Keratinocyte (primary cell): ENCODE data around the gene NLRC5. TPM values are rescaled to one million over a fixed set of nuclear protein-coding genes. Genes with fewer than 3 reads are reported as not detected.

ENCODE experiments used
- DNase-seq: peaks from one replicate; pipeline ENCODE4 v3.0.0-alpha.2; 2011; ENCODE audit warnings: low read depth, missing footprints, low spot score
- FAIRE-seq: peaks from 2 replicates; lab custom pipeline; 2011; peaks lifted over from hg19 to GRCh38; lab: Jason Lieb, UNC
- H2AFZ ChIP-seq: 2 replicates; pipeline ENCODE4 v1.6.0; 2012; ENCODE audit warnings: low read length, control low read depth, inconsistent platforms; ENCODE audit not compliant: control insufficient read depth
- H3K27ac ChIP-seq: 2 replicates; pipeline ENCODE4 v1.5.1; 2011; ENCODE audit warnings: low read length; ENCODE audit not compliant: control insufficient read depth, insufficient read depth
- H3K27me3 ChIP-seq: 3 replicates; pipeline ENCODE4 v1.6.0; 2011; ENCODE audit warnings: low read length; ENCODE audit not compliant: control insufficient read depth, insufficient read depth; ENCODE audit errors: extremely low read depth
- H3K36me3 ChIP-seq, 2 experiments: 2 replicates in 1 of 2; 3 replicates in 1 of 2; pipeline ENCODE4 v1.5.1; 2011; ENCODE audit warnings: low read length in 2 of 2, mild to moderate bottlenecking in 1 of 2; ENCODE audit not compliant: control insufficient read depth in 2 of 2, insufficient read depth in 2 of 2; ENCODE audit errors: extremely low read depth in 1 of 2
- H3K4me1 ChIP-seq: 3 replicates; pipeline ENCODE4 v1.5.1; 2011; ENCODE audit warnings: low read length; ENCODE audit not compliant: control insufficient read depth, insufficient read depth; ENCODE audit errors: extremely low read depth
- H3K4me2 ChIP-seq: 3 replicates; pipeline ENCODE4 v1.6.0; 2011; ENCODE audit warnings: low read depth, low read length; ENCODE audit not compliant: control insufficient read depth, insufficient read depth; ENCODE audit errors: extremely low read depth
- H3K4me3 ChIP-seq, 3 experiments: fragments of 200-600 bp in 1 of 3; sonication (generic) in 1 of 3; 2 replicates in 2 of 3; 3 replicates in 1 of 3; pipeline ENCODE4 v1.5.1; 2011 to 2016; ENCODE audit warnings: low read length in 3 of 3, mild to moderate bottlenecking in 3 of 3, control low read depth in 2 of 3, inconsistent platforms in 1 of 3, low read depth in 1 of 3, mixed read lengths in 1 of 3, mixed run types in 1 of 3, moderate library complexity in 1 of 3; ENCODE audit not compliant: control insufficient read depth in 2 of 3, insufficient read depth in 2 of 3; ENCODE audit errors: extremely low read depth in 1 of 3
- H3K79me2 ChIP-seq: 2 replicates; pipeline ENCODE4 v1.6.0; 2012; ENCODE audit warnings: low read length; ENCODE audit not compliant: control insufficient read depth, insufficient read depth
- H3K9ac ChIP-seq: 3 replicates; pipeline ENCODE4 v1.6.0; 2011; ENCODE audit warnings: low read length; ENCODE audit not compliant: control insufficient read depth, insufficient read depth; ENCODE audit errors: extremely low read depth
- H3K9me1 ChIP-seq: 3 replicates; pipeline ENCODE4 v1.6.0; 2011; ENCODE audit warnings: low read length; ENCODE audit not compliant: control insufficient read depth, insufficient read depth; ENCODE audit errors: extremely low read depth
- H3K9me3 ChIP-seq: 2 replicates; pipeline ENCODE4 v1.5.1; 2012; ENCODE audit warnings: low read depth, low read length; ENCODE audit not compliant: control insufficient read depth
- H4K20me1 ChIP-seq: 3 replicates; pipeline ENCODE4 v1.6.0; 2011; ENCODE audit warnings: low read length; ENCODE audit not compliant: control insufficient read depth, insufficient read depth; ENCODE audit errors: extremely low read depth
- EZH2 ChIP-seq: IDR thresholded peaks from one replicate; pipeline ENCODE4 v1.6.1; 2012; ENCODE audit warnings: inconsistent platforms, mild to moderate bottlenecking, low read length, moderate library complexity
- dilution Hi-C: fragments of 300-500 bp; cut with MboI; formaldehyde crosslinking; loops from one replicate; pipeline ENCODE4 v1.7.0; 2020; ENCODE audit warnings: low sequenced_read_pairs; ENCODE audit not compliant: extremely low pct_ligation_motif_present
- polyA plus RNA-seq, 5 experiments: library from polyadenylated mRNA; depleted of rRNA in 3 of 5; stranded (reverse) in 3 of 5; stranded (forward) in 1 of 5; unstranded in 1 of 5; fragments of >200 nt; gene quantifications; 1 replicate in 1 of 5; 2 replicates in 3 of 5; 3 replicates in 1 of 5; pipeline versions ENCODE4 v1.2.1 to v1.2.3, GENCODE V29; 2011 to 2012; ENCODE audit warnings: missing spikeins in 2 of 5, low read depth in 1 of 5, low replicate concordance in 1 of 5
- TF ChIP-seq, protein P1 (sequence below), 3 experiments: IDR thresholded peaks in 1 of 3; conservative IDR thresholded peaks in 1 of 3; optimal IDR thresholded peaks in 1 of 3; 2 replicates in 2 of 3; 3 replicates in 1 of 3; pipeline versions ENCODE3 to v1.5.1; 2011; ENCODE audit warnings: low read length in 3 of 3, mild to moderate bottlenecking in 3 of 3, moderate library complexity in 2 of 3, control low read depth in 1 of 3, inconsistent platforms in 1 of 3; ENCODE audit not compliant: insufficient read depth in 2 of 3; ENCODE audit errors: extremely low read depth in 1 of 3

Gene NLRC5
- polyA plus RNA-seq, 1 donor (not counting 4 experiments of a cell fraction or from before 2014, with no cell fraction given): 7.8 TPM

DNA sequence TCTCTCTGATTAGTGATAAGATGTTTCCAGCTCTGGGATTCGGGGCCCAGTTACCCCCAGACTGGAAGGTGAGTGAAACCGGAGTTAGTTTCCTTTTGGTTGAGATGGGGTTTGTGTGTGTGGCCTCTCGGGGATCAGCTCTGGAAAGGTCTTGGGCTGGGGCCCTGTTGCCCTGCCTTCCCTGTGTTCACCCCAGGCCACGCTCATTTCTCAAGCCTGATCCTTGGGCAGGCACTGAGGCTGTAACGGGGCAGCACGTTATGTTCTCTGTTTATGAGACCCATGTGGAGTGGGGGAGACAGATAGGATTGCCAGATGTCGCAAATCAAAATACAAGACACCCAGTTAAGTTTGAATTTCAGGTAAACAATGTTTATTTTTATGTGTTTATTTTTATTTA, 138.5 kb downstream of the NLRC5 start:
- Histone ChIP-seq H4K20me1 (no peaks in the 10 kb centered on the region), H3K79me2 (no peaks in the 10 kb centered on the region), H3K9ac (no peak overlapping the region), H3K4me3 (no peak overlapping the region), H3K4me1 (no peaks in the 10 kb centered on the region), H3K36me3 (no peaks in the 10 kb centered on the region), H3K9me1 (no peaks in the 10 kb centered on the region), H3K4me2 (no peak overlapping the region), H2AFZ (no peak overlapping the region), H3K27ac (no peak overlapping the region), H3K9me3 (no peaks in the 10 kb centered on the region), H3K27me3 (no peaks in the 10 kb centered on the region)
- DNase-seq (no peak), FAIRE-seq (no peak)
- dilution Hi-C loops: no loop called here
- TF ChIP-seq EZH2: no peak
- TF ChIP-seq, protein P1, sequence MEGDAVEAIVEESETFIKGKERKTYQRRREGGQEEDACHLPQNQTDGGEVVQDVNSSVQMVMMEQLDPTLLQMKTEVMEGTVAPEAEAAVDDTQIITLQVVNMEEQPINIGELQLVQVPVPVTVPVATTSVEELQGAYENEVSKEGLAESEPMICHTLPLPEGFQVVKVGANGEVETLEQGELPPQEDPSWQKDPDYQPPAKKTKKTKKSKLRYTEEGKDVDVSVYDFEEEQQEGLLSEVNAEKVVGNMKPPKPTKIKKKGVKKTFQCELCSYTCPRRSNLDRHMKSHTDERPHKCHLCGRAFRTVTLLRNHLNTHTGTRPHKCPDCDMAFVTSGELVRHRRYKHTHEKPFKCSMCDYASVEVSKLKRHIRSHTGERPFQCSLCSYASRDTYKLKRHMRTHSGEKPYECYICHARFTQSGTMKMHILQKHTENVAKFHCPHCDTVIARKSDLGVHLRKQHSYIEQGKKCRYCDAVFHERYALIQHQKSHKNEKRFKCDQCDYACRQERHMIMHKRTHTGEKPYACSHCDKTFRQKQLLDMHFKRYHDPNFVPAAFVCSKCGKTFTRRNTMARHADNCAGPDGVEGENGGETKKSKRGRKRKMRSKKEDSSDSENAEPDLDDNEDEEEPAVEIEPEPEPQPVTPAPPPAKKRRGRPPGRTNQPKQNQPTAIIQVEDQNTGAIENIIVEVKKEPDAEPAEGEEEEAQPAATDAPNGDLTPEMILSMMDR (optimal IDR thresholded peaks at IDR 0.05 in 1 of 3, IDR thresholded peaks at IDR 0.05 in 1 of 3, conservative IDR thresholded peaks at IDR 0.05 in 1 of 3; ENCODE audit: extremely low read depth in 1 of 3, insufficient read depth in 2 of 3, low read length in 3 of 3): no peak

DNA sequence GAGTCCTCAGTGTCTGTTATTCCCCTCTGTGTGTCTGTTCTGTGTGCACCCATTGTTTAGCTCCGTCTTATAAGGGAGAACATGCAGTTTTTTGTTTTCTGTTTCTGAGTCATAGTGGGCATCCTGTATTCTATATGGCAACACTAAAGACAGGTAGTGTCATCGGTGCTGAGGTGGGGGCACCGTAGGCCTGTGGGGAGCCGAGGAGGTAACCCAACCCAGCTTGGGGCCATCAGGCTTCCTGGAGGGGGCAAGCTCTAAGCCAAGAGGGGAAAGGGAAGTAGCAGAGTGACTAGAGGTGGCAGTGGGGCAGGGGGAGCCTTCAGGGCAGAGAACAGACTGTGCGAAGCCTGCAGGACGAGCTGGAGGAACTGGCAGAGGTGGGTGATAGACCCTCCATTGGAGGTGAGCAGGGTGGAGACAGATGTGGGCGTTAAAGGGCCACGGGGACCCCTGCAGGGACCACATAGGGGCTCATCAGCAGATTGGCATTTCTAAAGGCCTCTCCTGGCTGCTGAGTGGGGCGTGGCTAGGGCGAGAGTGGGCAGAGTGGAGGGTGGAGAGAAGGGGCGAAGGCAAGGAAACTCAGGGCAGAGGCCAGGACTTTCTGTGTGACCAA, 139.5 kb downstream of the NLRC5 start:
- Histone ChIP-seq H3K27me3 (no peaks in the 10 kb centered on the region), H2AFZ (no peak overlapping the region), H3K9ac (no peak overlapping the region), H3K4me2 (no peak overlapping the region), H3K9me1 (no peaks in the 10 kb centered on the region), H3K4me1 (no peaks in the 10 kb centered on the region), H3K4me3 (no peak overlapping the region), H3K27ac (no peak overlapping the region), H3K79me2 (no peaks in the 10 kb centered on the region), H3K36me3 (no peaks in the 10 kb centered on the region), H4K20me1 (no peaks in the 10 kb centered on the region), H3K9me3 (no peaks in the 10 kb centered on the region)
- no peak for DNase-seq
- TF ChIP-seq, protein P1 (optimal IDR thresholded peaks at IDR 0.05 in 1 of 3, IDR thresholded peaks at IDR 0.05 in 1 of 3, conservative IDR thresholded peaks at IDR 0.05 in 1 of 3; ENCODE audit: extremely low read depth in 1 of 3, insufficient read depth in 2 of 3, low read length in 3 of 3): no peak
- TF ChIP-seq EZH2: no peak
- dilution Hi-C loops: no loop called here
- FAIRE-seq: no peak
